Ovary (tissue), 3 donors: Measurements from ENCODE around the gene PARK7.

Experiments
- EP300 ChIP-seq: sonication (generic); formaldehyde crosslinking; IDR thresholded peaks from one replicate; pipeline ENCODE4 v1.6.1; 2017; ENCODE audit warnings: antibody characterized with exemption
- POLR2A ChIP-seq: fragments of 450-650 bp; IDR thresholded peaks from one replicate; pipeline ENCODE4 v1.6.1; 2017; ENCODE audit warnings: antibody characterized with exemption, mild to moderate bottlenecking, moderate library complexity
- TF ChIP-seq, protein P1 (sequence below), 3 donors: fragments of 450-650 bp in 2 of 3; fragments of 200-600 bp in 1 of 3; IDR thresholded peaks; one replicate each; pipeline versions ENCODE4 v1.5.1 to v1.8.0; 2016 to 2022; ENCODE audit warnings: antibody characterized with exemption in 3 of 3, mild to moderate bottlenecking in 1 of 3
- donor health status: DM: no; HTN: no; CAD: no.

- TF ChIP-seq, protein P1, sequence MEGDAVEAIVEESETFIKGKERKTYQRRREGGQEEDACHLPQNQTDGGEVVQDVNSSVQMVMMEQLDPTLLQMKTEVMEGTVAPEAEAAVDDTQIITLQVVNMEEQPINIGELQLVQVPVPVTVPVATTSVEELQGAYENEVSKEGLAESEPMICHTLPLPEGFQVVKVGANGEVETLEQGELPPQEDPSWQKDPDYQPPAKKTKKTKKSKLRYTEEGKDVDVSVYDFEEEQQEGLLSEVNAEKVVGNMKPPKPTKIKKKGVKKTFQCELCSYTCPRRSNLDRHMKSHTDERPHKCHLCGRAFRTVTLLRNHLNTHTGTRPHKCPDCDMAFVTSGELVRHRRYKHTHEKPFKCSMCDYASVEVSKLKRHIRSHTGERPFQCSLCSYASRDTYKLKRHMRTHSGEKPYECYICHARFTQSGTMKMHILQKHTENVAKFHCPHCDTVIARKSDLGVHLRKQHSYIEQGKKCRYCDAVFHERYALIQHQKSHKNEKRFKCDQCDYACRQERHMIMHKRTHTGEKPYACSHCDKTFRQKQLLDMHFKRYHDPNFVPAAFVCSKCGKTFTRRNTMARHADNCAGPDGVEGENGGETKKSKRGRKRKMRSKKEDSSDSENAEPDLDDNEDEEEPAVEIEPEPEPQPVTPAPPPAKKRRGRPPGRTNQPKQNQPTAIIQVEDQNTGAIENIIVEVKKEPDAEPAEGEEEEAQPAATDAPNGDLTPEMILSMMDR (IDR thresholded peaks at IDR 0.05), result no peak
- no peak for TF ChIP-seq POLR2A
- no peak for TF ChIP-seq EP300
Observed at GRCh38 chr1:8014381-8014988, 53.0 kb downstream of the PARK7 start.
